Renal cortex interstitium (tissue), 11 donors: ENCODE data around the gene OXNAD1. TPM values are rescaled to one million over a fixed set of nuclear protein-coding genes. Genes with fewer than 3 reads are reported as not detected.
A peak's percentile ranks its signal among the peaks of the same experiment; 100 is the strongest.

Source experiments
- DNase-seq, 11 donors: peaks; one replicate each; pipeline ENCODE4 v3.0.0-alpha.2; 2013; ENCODE audit warnings: low read depth in 9 of 11, low spot score in 4 of 11; ENCODE audit errors: extremely low read depth in 1 of 11
- polyA plus RNA-seq, 3 donors: library from polyadenylated mRNA; unstranded; fragments of 120-200 nt; gene quantifications; one replicate each; pipeline ENCODE4 v1.2.1, GENCODE V29; 2013; ENCODE audit not compliant: insufficient read length in 3 of 3

Gene OXNAD1
- polyA plus RNA-seq, 3 donors = 15.6 to 17.3 (median 16.3) TPM

DNA sequence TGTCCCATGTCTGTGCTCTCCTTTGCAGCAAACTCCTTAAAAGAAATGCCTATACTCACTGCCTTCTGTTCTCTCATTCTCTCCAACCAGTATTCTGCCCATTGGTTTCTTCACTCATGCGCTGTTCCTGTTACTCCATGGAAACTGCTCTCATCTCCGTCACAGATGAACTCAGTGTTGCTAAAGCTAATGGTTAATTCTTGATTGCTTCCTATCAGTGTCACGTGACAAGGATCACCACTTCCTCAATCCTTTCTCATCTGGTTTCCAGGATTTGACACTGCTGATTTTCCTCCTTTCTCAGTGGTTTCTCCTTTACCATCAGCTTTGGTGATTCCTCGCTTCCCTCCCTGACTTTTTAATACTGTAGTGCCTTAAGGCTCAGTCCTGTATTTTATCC lies 2.8 kb upstream of the OXNAD1 start:
- no peak for DNase-seq

DNA sequence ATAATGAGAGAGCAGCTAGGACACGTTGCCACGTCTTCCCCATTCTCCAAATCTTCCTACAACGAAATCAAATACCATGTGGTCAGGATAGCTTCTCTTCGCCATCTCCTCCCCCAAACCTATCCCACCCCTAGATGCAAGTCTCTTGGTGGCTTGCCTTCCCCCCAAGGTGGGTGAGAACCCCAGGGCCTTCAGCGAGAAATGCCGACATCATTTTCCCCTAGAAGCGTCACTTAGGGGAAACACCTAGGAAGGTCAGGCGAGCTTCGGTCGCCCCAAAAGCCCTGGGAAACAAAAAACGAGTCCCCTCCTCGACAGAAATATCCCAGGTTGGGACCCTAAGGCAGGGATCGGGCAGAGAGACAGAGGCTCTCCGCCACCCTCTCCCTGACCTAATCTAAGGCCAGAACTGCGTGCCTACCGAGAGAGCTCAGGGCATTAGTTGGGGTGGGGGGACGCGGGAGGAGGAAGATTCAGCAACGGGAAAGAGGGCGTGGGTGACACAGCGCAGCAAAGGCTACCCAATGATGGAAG lies 771 bp upstream of the OXNAD1 start:
- no peak for DNase-seq

GRCh38 chr3:16265455-16265786 lies 409 bp downstream of the OXNAD1 start:
- no peak for DNase-seq

DNA sequence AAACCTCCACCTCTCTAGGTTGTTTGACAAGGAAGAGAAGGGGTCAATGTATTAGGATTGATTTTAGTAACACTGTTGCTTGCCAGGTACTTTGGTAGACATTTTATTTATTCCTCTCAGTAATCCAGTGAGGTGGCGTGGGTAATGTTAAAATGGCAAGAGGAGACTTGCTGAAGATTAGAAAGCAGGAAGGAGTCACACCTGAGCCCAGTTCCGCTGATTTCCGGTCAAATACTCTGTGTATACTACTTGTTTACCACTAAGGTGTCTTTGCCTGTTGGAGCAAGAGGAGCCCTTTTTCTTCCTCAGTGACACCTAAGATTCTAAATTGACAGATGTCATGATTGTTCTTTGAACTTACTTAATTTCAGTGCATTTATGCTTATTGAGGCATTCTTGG lies 1.7 kb downstream of the OXNAD1 start:
- DNase-seq = no peak

GRCh38 chr3:16270855-16271254 lies 5.8 kb downstream of the OXNAD1 start:
- DNase-seq = no peak

DNA sequence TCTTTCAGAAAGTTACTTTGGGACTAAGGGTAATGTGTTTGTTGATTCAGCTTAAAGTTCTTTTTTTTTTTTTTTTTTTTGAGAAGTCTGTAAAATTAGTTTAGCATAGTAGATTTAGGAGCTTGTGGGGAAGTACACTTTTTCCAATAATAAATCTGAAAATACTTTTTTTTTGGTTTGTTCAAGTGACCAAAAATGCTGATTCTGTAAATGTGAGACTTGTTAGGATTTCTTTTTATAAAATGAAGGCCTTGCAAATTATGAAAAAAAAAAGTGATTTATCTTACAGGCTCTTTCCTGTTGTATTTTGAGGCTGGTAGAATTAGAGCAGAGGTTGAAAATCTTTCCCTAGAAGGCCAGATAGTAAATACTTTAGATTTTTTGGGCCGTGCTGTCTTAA lies 7.6 kb downstream of the OXNAD1 start:
- no peak for DNase-seq

GRCh38 chr3:16273867-16274266 lies 8.9 kb downstream of the OXNAD1 start:
- no peak for DNase-seq

DNA sequence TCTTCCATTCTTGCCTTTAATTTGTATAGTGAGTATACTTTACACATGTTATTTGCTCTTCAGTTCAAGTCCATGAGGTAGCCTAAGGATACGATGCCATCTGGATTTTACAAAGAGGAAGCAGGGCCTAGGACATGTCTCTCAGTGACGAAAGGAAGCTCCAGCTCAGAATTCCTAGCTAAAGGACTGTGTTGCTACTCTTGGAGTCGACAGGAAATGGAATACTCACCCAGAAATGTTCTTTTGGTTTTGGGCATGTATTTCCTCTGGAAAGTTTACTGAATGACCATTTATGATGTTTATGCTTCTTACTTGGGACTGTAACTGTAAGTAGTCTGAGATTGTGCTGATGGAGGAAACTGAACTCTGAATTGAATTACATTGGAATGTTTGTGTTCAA lies 12.5 kb downstream of the OXNAD1 start:
- DNase-seq = no peak

GRCh38 chr3:16279010-16279801 lies 14.2 kb downstream of the OXNAD1 start:
- DNase-seq = no peak

GRCh38 chr3:16280671-16281070 lies 15.7 kb downstream of the OXNAD1 start:
- no peak for DNase-seq

- DNase-seq = no peak
Measured at GRCh38 chr3:16284633-16285032, 19.6 kb downstream of the OXNAD1 start.

- no peak for DNase-seq
Measured at GRCh38 chr3:16286161-16286560, 21.1 kb downstream of the OXNAD1 start.

- no peak for DNase-seq
Measured at GRCh38 chr3:16286751-16287543, 21.9 kb downstream of the OXNAD1 start.

DNA sequence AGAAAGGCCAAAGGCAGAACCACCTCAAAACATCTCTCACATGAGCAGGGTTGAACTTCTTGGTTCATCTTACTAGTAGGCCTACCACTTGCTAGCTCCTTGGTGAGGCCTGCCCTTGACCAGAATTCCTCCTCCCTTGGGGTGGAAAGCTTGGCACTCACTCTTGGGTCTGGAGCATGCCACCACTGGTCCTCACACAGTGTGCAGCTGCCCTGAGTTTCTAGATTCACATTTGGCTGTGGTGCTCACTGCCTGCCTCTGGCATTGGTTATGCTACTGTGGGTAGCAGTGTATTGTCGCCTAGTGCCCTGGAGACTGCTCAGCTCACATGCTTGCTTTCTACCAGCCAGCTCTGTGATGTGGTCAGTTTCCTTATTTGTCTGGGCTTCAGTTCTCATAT lies 23.7 kb downstream of the OXNAD1 start:
- no peak for DNase-seq

DNA sequence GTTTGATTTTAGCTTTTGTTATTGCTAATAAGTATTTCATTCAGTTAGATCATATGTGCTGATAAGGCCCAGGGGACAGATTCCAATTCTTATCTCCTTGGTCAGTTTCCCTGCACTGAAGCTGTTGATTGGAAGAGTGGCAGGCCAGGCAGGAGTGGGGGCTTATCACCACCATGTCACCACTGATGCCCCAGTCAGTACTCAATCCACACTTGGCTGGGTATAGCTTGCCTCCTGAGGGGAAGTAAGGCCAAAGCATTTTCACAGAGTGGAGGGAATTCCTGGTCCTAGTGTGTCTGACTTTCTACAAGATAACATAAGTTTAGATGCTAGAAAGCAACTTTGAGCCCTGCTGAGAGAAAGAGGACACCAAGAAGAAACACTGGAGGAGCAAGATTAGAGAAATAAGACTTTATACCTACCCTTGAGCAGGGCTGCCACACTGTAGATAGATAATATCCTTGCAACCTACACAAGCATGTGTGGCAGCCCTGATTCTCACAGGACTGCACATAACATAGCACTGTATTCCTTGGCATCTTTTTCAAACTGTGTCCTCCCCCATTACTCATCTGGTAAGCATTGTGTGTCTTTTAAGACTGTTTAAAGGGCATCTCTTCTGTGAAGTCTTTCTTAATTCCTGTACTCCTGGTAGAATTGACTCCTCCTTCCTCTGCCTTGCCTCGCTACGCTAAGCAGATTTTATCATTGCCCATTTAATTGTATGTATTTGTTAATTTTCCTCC lies 24.3 kb downstream of the OXNAD1 start:
- no peak for DNase-seq

- peak; percentile 20 to 51 (median 37) for DNase-seq
Measured at GRCh38 chr3:16290007-16290826, 25.2 kb downstream of the OXNAD1 start.

DNA sequence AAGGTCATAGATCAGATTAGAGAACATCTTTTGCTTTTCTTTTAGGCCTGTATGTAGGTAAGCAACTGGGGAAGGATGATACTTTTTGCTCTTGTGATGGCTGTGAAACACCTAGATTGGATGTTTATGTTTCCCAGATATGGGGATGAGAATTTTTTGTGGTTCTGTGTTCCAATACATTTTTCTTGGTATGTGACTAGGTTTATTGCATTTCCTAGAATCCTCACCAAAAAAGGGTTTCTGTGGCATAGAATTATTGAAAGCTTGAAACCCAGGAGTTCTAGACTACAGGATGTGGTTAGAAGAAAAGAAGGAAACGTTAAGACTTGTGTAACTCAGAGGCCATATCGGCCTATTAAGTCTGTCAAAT lies 25.8 kb downstream of the OXNAD1 start:
- DNase-seq = no peak

DNA sequence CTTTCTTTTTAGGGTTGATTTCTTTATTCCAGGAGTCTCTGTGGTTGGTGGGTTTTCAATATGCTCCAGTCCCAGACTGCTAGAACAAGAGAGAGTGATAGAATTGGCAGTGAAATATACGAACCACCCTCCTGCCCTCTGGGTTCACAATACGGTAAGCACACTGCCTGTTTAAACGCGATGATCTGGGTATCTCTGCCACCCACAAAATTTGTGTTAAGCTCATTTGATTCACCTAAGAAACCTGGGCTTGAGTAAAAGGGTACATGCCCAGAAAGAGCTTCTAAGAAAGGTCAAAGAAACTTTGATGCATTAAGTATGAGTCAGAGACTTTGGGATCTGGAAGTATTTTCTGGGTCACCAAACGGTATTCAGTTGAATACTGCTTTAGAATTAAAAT lies 29.8 kb downstream of the OXNAD1 start:
- DNase-seq = no peak

GRCh38 chr3:16295298-16295890 lies 30.4 kb downstream of the OXNAD1 start:
- DNase-seq = no peak
